HCT116 (cell line): Measurements from ENCODE around the gene PHKB. TPM values are rescaled to one million over a fixed set of nuclear protein-coding genes. Genes with fewer than 3 reads are reported as not detected.

Experiments
- ATAC-seq: fragments of 200-7000 bp; cut with Tn5 transposase; 2 replicates; pipeline ENCODE4 v1.9.1; 2020; ENCODE audit warnings: mild to moderate bottlenecking, moderate library complexity
- BruUV-seq: library from RNA; stranded (reverse); fragments of 400-500 nt; replicated peaks from 2 replicates; lab custom pipeline; 2021; lab: Mats Ljungman, UMichigan
- CTCF ChIA-PET: fragments of 300-600 bp; sonication (Branson Sonifier 250); formaldehyde crosslinking; loops from one replicate; lab custom pipeline; 2021; ENCODE audit warnings: antibody characterized with exemption; lab: Charles Lee
- POLR2A ChIA-PET: fragments of 300-600, 350-600 bp; sonication (Branson Sonifier 250); formaldehyde crosslinking; loops from one replicate; lab custom pipeline; 2021; ENCODE audit warnings: antibody characterized with exemption; lab: Charles Lee
- RAD21 ChIA-PET, 2 experiments: fragments of 300-600 bp; sonication (Branson Sonifier 250); formaldehyde crosslinking; loops; one replicate each; lab custom pipeline; 2023; ENCODE audit warnings: low total read pairs in 2 of 2; ENCODE audit not compliant: uncharacterized antibody in 2 of 2, unreplicated experiment in 2 of 2, low non-redundant PET in 1 of 2; lab: Charles Lee
- DNase-seq: peaks from one replicate; pipeline ENCODE4 v3.0.0-alpha.2; 2010; ENCODE audit warnings: low read depth, low spot score
- H2AFZ ChIP-seq: fragments of 200-600 bp; shearing (Covaris generic), sonication (generic); 2 replicates; pipeline ENCODE4 v1.6.1; 2017; ENCODE audit warnings: low read depth, mixed run types, mixed read lengths, antibody characterized with exemption, low read length; ENCODE audit not compliant: poor library complexity, severe bottlenecking
- H3K27ac ChIP-seq: 2 replicates; pipeline ENCODE4 v1.5.1; 2012; ENCODE audit warnings: low read depth, low read length
- H3K27me3 ChIP-seq: fragments of 200-600 bp; sonication (generic); 2 replicates; pipeline ENCODE4 v1.6.1; 2016; ENCODE audit warnings: mixed run types, low read length, mixed read lengths; ENCODE audit not compliant: insufficient read depth
- H3K36me3 ChIP-seq, 2 experiments: fragments of 200-500 bp in 1 of 2; fragments of 200-600 bp in 1 of 2; sonication (Bioruptor generic) in 1 of 2; sonication (generic) in 1 of 2; 2 replicates each; pipeline versions ENCODE4 v1.5.1 to v1.6.1; 2014 to 2016; ENCODE audit warnings: low read length in 2 of 2, inconsistent platforms in 1 of 2, mixed read lengths in 1 of 2, mixed run types in 1 of 2; ENCODE audit not compliant: insufficient read depth in 2 of 2, control insufficient read depth in 1 of 2
- H3K4me1 ChIP-seq, 2 experiments: fragments of 200-600 bp in 1 of 2; sonication (generic) in 1 of 2; 2 replicates each; pipeline versions ENCODE4 v1.5.1 to v1.6.1; 2012 to 2017; ENCODE audit warnings: low read length in 2 of 2, inconsistent platforms in 1 of 2, mild to moderate bottlenecking in 1 of 2, mixed read lengths in 1 of 2, mixed run types in 1 of 2, moderate library complexity in 1 of 2; ENCODE audit not compliant: insufficient read depth in 2 of 2, control insufficient read depth in 1 of 2
- H3K4me2 ChIP-seq: fragments of 200-600 bp; sonication (generic); 2 replicates; pipeline ENCODE4 v1.6.1; 2017; ENCODE audit warnings: mixed run types, low read length, mixed read lengths
- H3K4me3 ChIP-seq, 2 experiments: fragments of 200-600 bp in 1 of 2; sonication (generic) in 1 of 2; replicated peaks in 1 of 2; 2 replicates each; pipeline ENCODE4 v1.5.1; 2011 to 2016; ENCODE audit warnings: low read length in 2 of 2, control low read depth in 1 of 2, low read depth in 1 of 2, mild to moderate bottlenecking in 1 of 2, mixed read lengths in 1 of 2, mixed run types in 1 of 2
- H3K79me2 ChIP-seq: fragments of 200-600 bp; sonication (generic); 2 replicates; pipeline ENCODE4 v1.6.1; 2017; ENCODE audit warnings: mild to moderate bottlenecking, mixed run types, low read length, moderate library complexity, mixed read lengths; ENCODE audit not compliant: insufficient read depth
- H3K9ac ChIP-seq: fragments of 200-600 bp; sonication (generic); 2 replicates; pipeline ENCODE4 v1.6.1; 2016; ENCODE audit warnings: low read length, mixed read lengths
- H3K9me2 ChIP-seq: fragments of 200-600 bp; sonication (generic), shearing (Covaris generic); 2 replicates; pipeline ENCODE4 v1.6.1; 2017; ENCODE audit warnings: mixed run types, mild to moderate bottlenecking, moderate library complexity; ENCODE audit not compliant: insufficient read depth
- H3K9me3 ChIP-seq, 2 experiments: fragments of 200-500 bp in 1 of 2; fragments of 200-600 bp in 1 of 2; sonication (Bioruptor generic) in 1 of 2; sonication (generic) in 1 of 2; 2 replicates each; pipeline ENCODE4 v1.6.1; 2014 to 2017; ENCODE audit warnings: low read length in 2 of 2, mixed read lengths in 2 of 2, inconsistent platforms in 1 of 2, low read depth in 1 of 2, mild to moderate bottlenecking in 1 of 2, mixed run types in 1 of 2, moderate library complexity in 1 of 2; ENCODE audit not compliant: control insufficient read depth in 1 of 2, insufficient read depth in 1 of 2
- H4K20me1 ChIP-seq: fragments of 200-600 bp; sonication (generic), shearing (Covaris generic); 2 replicates; pipeline ENCODE4 v1.6.1; 2017; ENCODE audit warnings: mixed run types, mild to moderate bottlenecking, moderate library complexity; ENCODE audit not compliant: insufficient read depth
- CBX3 ChIP-seq: IDR thresholded peaks from 2 replicates; pipeline ENCODE4 v1.6.1; 2012; ENCODE audit warnings: low read depth
- CEBPB ChIP-seq: IDR thresholded peaks from 2 replicates; pipeline ENCODE4 v1.6.1; 2012; ENCODE audit warnings: low read depth
- EGR1 ChIP-seq: IDR thresholded peaks from 2 replicates; pipeline ENCODE4 v1.6.1; 2012; ENCODE audit warnings: low read depth
- ELF1 ChIP-seq: IDR thresholded peaks from 2 replicates; pipeline ENCODE4 v1.6.1; 2012; ENCODE audit warnings: low read depth, borderline replicate concordance
- EZH2phosphoT487 ChIP-seq: fragments of 200-600 bp; IDR thresholded peaks from 2 replicates; pipeline ENCODE4 v1.6.1; 2018; ENCODE audit warnings: antibody characterized with exemption, borderline replicate concordance
- FOSL1 ChIP-seq: IDR thresholded peaks from 2 replicates; pipeline ENCODE4 v1.6.1; 2012; ENCODE audit warnings: low read depth
- JUND ChIP-seq: IDR thresholded peaks from 2 replicates; pipeline ENCODE4 v1.6.1; 2012
- POLR2A ChIP-seq: IDR thresholded peaks from 2 replicates; pipeline ENCODE4 v1.7.0; 2011; ENCODE audit warnings: borderline replicate concordance; ENCODE audit not compliant: insufficient read depth, insufficient read length; ENCODE audit errors: extremely low read depth
- POLR2AphosphoS5 ChIP-seq: IDR thresholded peaks from 2 replicates; pipeline ENCODE4 v1.6.1; 2011; ENCODE audit warnings: mild to moderate bottlenecking, low read depth, low read length, moderate library complexity
- RAD21 ChIP-seq: IDR thresholded peaks from 2 replicates; pipeline ENCODE4 v1.6.1; 2012; ENCODE audit warnings: low read depth, mild to moderate bottlenecking
- SIN3A ChIP-seq: IDR thresholded peaks from 2 replicates; pipeline ENCODE4 v1.6.1; 2012; ENCODE audit warnings: low read depth
- SRF ChIP-seq: IDR thresholded peaks from 2 replicates; pipeline ENCODE4 v1.6.1; 2012; ENCODE audit warnings: low read depth
- TCF7L2 ChIP-seq: IDR thresholded peaks from 2 replicates; pipeline ENCODE4 v1.7.0; 2011; ENCODE audit warnings: borderline replicate concordance, inconsistent platforms; ENCODE audit not compliant: insufficient read depth, insufficient read length; ENCODE audit errors: extremely low read depth
- YY1 ChIP-seq: IDR thresholded peaks from 2 replicates; pipeline ENCODE4 v1.6.1; 2011; ENCODE audit warnings: low read length, low read depth, moderate library complexity, mild to moderate bottlenecking; ENCODE audit not compliant: insufficient replicate concordance; ENCODE audit errors: extremely low read depth
- ZFX ChIP-seq: fragments of 450-650 bp; IDR thresholded peaks from 2 replicates; pipeline ENCODE4 v1.6.1; 2017
- ZNF274 ChIP-seq: fragments of 200-500 bp; sonication (Bioruptor generic); IDR thresholded peaks from 2 replicates; pipeline ENCODE4 v1.6.1; 2014; ENCODE audit warnings: mild to moderate bottlenecking, low read depth, low read length, inconsistent platforms
- intact Hi-C: fragments of 100-400 bp; cut with micrococcal nuclease; formaldehyde crosslinking; loops from 2 replicates; pipeline ENCODE4 v1.10.0; 2022
- total RNA-seq: library from RNA; stranded (reverse); gene quantifications from one replicate; pipeline ENCODE4 v1.2.1, GENCODE V29; 2021; ENCODE audit not compliant: unreplicated experiment
- TF ChIP-seq, protein P1 (sequence below): IDR thresholded peaks from 2 replicates; pipeline ENCODE4 v1.6.1; 2012
- TF ChIP-seq, protein P2 (sequence below): IDR thresholded peaks from 2 replicates; pipeline ENCODE4 v1.6.1; 2011; ENCODE audit warnings: mild to moderate bottlenecking, low read length, moderate library complexity; ENCODE audit not compliant: insufficient replicate concordance; ENCODE audit errors: extremely low read depth
- TF ChIP-seq, protein P3 (sequence below), 3 experiments: fragments of 200-600 bp in 1 of 3; sonication (generic) in 1 of 3; IDR thresholded peaks in 2 of 3; conservative IDR thresholded peaks in 1 of 3; 2 replicates each; pipeline ENCODE4 v1.5.1; 2012 to 2017; ENCODE audit warnings: low read depth in 2 of 3, low read length in 2 of 3, antibody characterized with exemption in 1 of 3, borderline replicate concordance in 1 of 3, control low read depth in 1 of 3, mild to moderate bottlenecking in 1 of 3, mixed read lengths in 1 of 3, mixed run types in 1 of 3, moderate library complexity in 1 of 3; ENCODE audit not compliant: insufficient read depth in 1 of 3

PHKB gene
- total RNA-seq, 1 experiment from 2014 or later: 30.5 TPM

DNA sequence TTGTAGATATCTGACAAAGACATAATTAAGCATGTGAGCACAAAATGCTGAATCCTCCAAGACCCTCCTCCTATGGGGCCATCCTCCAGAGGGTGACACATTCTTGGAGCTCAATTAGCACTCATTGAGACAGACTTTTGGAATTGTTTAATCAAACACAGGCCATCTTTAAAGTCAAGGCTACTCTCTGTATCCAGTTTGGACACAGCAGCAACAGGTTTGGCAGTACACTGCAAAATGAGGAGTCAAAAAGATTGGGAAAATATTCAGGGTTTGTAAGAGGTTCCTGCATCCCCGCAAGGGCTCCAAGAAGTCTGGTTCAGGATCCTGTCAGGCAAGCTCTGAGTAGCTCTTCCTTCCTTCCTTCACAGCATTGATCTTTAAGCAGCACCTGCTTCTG, 1.5 kb upstream of the PHKB start:
- H3K9me3 ChIP-seq: no peaks in the 10 kb centered on the region
- ChIA-PET RAD21 (no interaction called here), CTCF (no interaction called here), POLR2A (no interaction called here)
- H3K27ac ChIP-seq: peak overlapping the region; percentile 97; the same call in 1 of the 2 replicates
- ATAC-seq: no peak
- no peaks in the 10 kb centered on the region for H3K9me2 ChIP-seq
- peak overlapping the region; percentile 80 for H3K9ac ChIP-seq
- intact Hi-C loops: no loop called here
- peaks cover 6 to 13% of the 10 kb centered on the region in 2 experiments; a peak in 3 of 4 replicates for H3K4me1 ChIP-seq
- no peak for TF ChIP-seq SRF
- TF ChIP-seq CBX3: no peak
- TF ChIP-seq FOSL1: no peak
- TF ChIP-seq CEBPB: no peak
- no peak for TF ChIP-seq EZH2phosphoT487
- TF ChIP-seq ELF1: no peak
- TF ChIP-seq YY1: no peak
- TF ChIP-seq, protein P1, sequence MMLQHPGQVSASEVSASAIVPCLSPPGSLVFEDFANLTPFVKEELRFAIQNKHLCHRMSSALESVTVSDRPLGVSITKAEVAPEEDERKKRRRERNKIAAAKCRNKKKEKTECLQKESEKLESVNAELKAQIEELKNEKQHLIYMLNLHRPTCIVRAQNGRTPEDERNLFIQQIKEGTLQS: no peak
- TF ChIP-seq SIN3A: no peak
- no peak for TF ChIP-seq TCF7L2
- TF ChIP-seq JUND: no peak
- TF ChIP-seq ZNF274: no peak
- no peak for TF ChIP-seq POLR2A
- no peak for TF ChIP-seq EGR1
- TF ChIP-seq, protein P2, sequence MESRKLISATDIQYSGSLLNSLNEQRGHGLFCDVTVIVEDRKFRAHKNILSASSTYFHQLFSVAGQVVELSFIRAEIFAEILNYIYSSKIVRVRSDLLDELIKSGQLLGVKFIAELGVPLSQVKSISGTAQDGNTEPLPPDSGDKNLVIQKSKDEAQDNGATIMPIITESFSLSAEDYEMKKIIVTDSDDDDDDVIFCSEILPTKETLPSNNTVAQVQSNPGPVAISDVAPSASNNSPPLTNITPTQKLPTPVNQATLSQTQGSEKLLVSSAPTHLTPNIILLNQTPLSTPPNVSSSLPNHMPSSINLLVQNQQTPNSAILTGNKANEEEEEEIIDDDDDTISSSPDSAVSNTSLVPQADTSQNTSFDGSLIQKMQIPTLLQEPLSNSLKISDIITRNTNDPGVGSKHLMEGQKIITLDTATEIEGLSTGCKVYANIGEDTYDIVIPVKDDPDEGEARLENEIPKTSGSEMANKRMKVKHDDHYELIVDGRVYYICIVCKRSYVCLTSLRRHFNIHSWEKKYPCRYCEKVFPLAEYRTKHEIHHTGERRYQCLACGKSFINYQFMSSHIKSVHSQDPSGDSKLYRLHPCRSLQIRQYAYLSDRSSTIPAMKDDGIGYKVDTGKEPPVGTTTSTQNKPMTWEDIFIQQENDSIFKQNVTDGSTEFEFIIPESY: no peak
- no peak for TF ChIP-seq POLR2AphosphoS5
- TF ChIP-seq ZFX: no peak
- TF ChIP-seq, protein P3, sequence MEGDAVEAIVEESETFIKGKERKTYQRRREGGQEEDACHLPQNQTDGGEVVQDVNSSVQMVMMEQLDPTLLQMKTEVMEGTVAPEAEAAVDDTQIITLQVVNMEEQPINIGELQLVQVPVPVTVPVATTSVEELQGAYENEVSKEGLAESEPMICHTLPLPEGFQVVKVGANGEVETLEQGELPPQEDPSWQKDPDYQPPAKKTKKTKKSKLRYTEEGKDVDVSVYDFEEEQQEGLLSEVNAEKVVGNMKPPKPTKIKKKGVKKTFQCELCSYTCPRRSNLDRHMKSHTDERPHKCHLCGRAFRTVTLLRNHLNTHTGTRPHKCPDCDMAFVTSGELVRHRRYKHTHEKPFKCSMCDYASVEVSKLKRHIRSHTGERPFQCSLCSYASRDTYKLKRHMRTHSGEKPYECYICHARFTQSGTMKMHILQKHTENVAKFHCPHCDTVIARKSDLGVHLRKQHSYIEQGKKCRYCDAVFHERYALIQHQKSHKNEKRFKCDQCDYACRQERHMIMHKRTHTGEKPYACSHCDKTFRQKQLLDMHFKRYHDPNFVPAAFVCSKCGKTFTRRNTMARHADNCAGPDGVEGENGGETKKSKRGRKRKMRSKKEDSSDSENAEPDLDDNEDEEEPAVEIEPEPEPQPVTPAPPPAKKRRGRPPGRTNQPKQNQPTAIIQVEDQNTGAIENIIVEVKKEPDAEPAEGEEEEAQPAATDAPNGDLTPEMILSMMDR (IDR thresholded peaks at IDR 0.05 in 2 of 3, conservative IDR thresholded peaks at IDR 0.05 in 1 of 3; ENCODE audit: borderline replicate concordance in 1 of 3, insufficient read depth in 1 of 3, low read depth in 2 of 3, low read length in 2 of 3): no peak
- TF ChIP-seq RAD21: no peak
- H3K36me3 ChIP-seq: peaks cover 0 to 3% of the 10 kb centered on the region in 2 experiments; a peak in 2 of 4 replicates
- no peaks in the 10 kb centered on the region for H4K20me1 ChIP-seq
- H3K4me3 ChIP-seq: peak overlapping the region; percentile 67 to 83
- no peaks in the 10 kb centered on the region for H3K27me3 ChIP-seq
- no TSS peak for BruUV-seq
- H2AFZ ChIP-seq: no peak overlapping the region
- peak overlapping the region; percentile 85 for H3K4me2 ChIP-seq
- DNase-seq: no peak
- H3K79me2 ChIP-seq: peaks cover 25% of the 10 kb centered on the region
